Vagina (tissue), 2 donors: ENCODE measurements around the gene GORASP2. TPM values are rescaled to one million over a fixed set of nuclear protein-coding genes. Genes with fewer than 3 reads are reported as not detected.
A peak's percentile ranks its signal among the peaks of the same experiment; 100 is the strongest.

Source experiments
- DNase-seq, 2 donors: peaks; one replicate each; pipeline ENCODE4 v3.0.0-alpha.2; 2017; ENCODE audit errors: extremely low spot score in 2 of 2
- H3K27ac ChIP-seq: fragments of 200-600 bp; sonication (generic); one replicate; pipeline ENCODE4 v1.5.1; 2019
- H3K27me3 ChIP-seq: fragments of 200-600 bp; sonication (generic); one replicate; pipeline ENCODE4 v1.5.1; 2019
- H3K36me3 ChIP-seq, 2 donors: fragments of 200-600 bp; sonication (generic); one replicate each; pipeline ENCODE4 v1.5.1; 2017 to 2019
- H3K4me1 ChIP-seq: fragments of 200-600 bp; sonication (generic); one replicate; pipeline ENCODE4 v1.5.1; 2019
- H3K4me3 ChIP-seq, 2 donors: fragments of 200-600 bp; sonication (generic); 1 replicate in 1 of 2; 2 replicates in 1 of 2; pipeline ENCODE4 v1.5.1; 2016 to 2019
- H3K9me3 ChIP-seq: fragments of 200-600 bp; sonication (generic); one replicate; pipeline ENCODE4 v1.5.1; 2019
- CTCF ChIP-seq, 3 experiments: fragments of 450-650 bp in 2 of 3; fragments of 200-600 bp in 1 of 3; sonication (generic) in 1 of 3; IDR thresholded peaks; one replicate each; pipeline ENCODE4 v1.5.1; 2017 to 2019; ENCODE audit warnings: antibody characterized with exemption in 3 of 3, mild to moderate bottlenecking in 2 of 3, moderate library complexity in 2 of 3
- POLR2A ChIP-seq, 2 donors: fragments of 450-650 bp; IDR thresholded peaks; one replicate each; pipeline ENCODE4 v1.6.1; 2017; ENCODE audit warnings: antibody characterized with exemption in 2 of 2, mild to moderate bottlenecking in 2 of 2, moderate library complexity in 2 of 2
- POLR2AphosphoS5 ChIP-seq, 2 donors: sonication (generic); formaldehyde crosslinking; IDR thresholded peaks; one replicate each; pipeline ENCODE4 v1.9.0; 2017; ENCODE audit warnings: antibody characterized with exemption in 2 of 2, mild to moderate bottlenecking in 2 of 2, low read depth in 1 of 2; ENCODE audit not compliant: insufficient read depth in 1 of 2
- intact Hi-C: fragments of 100-400 bp; cut with DNase I; formaldehyde crosslinking; loops from one replicate; pipeline ENCODE4 v1.15.1; 2023
- total RNA-seq: library from RNA; depleted of rRNA; stranded (reverse); fragments of >200 nt; gene quantifications from one replicate; pipeline ENCODE4 v1.2.3, GENCODE V29; 2016

The GORASP2 gene
- total RNA-seq, 1 donor from 2014 or later = 18.2 TPM

DNA sequence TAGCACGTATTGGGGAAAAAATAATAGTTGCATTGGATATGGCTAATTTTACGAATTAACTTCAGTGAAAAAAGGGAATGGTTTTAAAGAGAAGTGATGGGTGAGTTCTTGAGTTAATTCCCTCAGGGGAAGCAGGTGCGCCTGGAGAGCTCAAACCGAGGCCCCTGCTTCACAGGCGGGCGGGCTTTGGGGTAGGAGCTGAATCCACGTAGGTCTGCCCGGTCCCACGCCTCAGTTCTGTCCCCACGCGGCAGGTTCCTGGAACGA lies 44.1 kb downstream of the GORASP2 start:
- intact Hi-C loops = loop anchor here (5.0 kb wide), 1 partner anchor 189 kb away; the partner anchor contains the start of gene TLK1
- H3K27ac ChIP-seq = no peak overlapping the region

DNA sequence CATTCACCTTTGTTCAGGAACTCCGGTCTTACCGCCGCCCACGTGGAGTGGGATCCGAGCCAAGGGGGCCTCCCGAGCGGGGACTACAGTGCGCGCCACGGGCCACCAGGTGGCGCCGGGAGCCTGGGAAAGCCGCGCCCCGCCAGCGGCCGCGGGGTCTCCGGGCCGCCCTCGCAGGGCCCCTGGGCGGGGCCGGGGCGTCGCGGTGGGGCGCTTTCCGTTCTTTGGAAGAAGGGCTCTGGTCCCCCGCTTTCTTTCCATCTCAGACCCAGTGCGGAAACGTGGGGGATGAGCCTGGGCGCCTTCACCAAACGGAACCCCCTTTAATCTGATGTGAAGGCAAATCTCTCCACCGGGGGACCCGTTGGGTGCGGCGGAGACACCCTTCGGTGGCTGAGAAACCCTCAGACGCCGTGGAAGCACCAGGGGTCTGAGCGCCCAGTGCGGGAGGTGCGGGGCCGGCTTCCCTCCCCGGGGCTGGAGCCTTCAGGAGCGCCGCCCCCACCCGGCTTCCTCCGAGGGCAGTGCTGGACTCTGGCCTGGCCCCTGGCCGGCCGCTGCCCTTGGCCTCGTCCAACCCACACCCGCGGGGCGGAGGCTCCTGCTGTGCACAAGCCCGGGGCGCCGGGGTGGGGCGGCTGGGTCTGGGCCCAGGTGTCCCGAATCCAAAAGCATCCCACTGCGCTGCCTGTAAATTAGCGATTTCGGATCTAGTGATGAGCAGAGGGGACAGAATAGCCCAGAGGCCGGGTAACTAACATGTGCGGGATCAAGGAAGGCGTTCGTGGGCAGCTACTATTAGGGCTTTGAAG lies 44.6 kb downstream of the GORASP2 start:
- DNase-seq = peak in 1 of 2 donors; percentile 95
- H3K27ac ChIP-seq = peak overlapping the region; percentile 86
- peak overlapping the region; percentile 76 to 77 for H3K4me3 ChIP-seq
- H3K36me3 ChIP-seq = no peaks in the 10 kb centered on the region
- TF ChIP-seq POLR2A (IDR thresholded peaks at IDR 0.05) = no peak
- TF ChIP-seq POLR2AphosphoS5 (IDR thresholded peaks at IDR 0.05; ENCODE audit: insufficient read depth in 1 of 2, low read depth in 1 of 2) = peak in 1 of 2 donors; percentile 55
- TF ChIP-seq CTCF (IDR thresholded peaks at IDR 0.05) = peak; percentile 86 to 96 (median 88)
- intact Hi-C loops = loop anchor here (2.0 to 5.0 kb wide), 2 partner anchors 189 to 443 kb away; partner anchors contain the start of gene TLK1
- no peaks in the 10 kb centered on the region for H3K9me3 ChIP-seq
- H3K27me3 ChIP-seq = no peaks in the 10 kb centered on the region
- peaks cover 15% of the 10 kb centered on the region for H3K4me1 ChIP-seq

More for the DNA sequence above, 44.1 kb downstream of the GORASP2 start:
- no peak for TF ChIP-seq POLR2A (IDR thresholded peaks at IDR 0.05)
- no peak for TF ChIP-seq POLR2AphosphoS5 (IDR thresholded peaks at IDR 0.05; ENCODE audit: insufficient read depth in 1 of 2, low read depth in 1 of 2)
- no peak for TF ChIP-seq CTCF (IDR thresholded peaks at IDR 0.05)
- H3K27me3 ChIP-seq = no peaks in the 10 kb centered on the region
- H3K9me3 ChIP-seq = no peaks in the 10 kb centered on the region
- H3K36me3 ChIP-seq = no peaks in the 10 kb centered on the region
- DNase-seq = no peak
- H3K4me1 ChIP-seq = peaks cover 15% of the 10 kb centered on the region
- peak overlapping the region; percentile 76 to 77 for H3K4me3 ChIP-seq

GRCh38 chr2:170974304-170974993 lies 45.4 kb downstream of the GORASP2 start:
- no peaks in the 10 kb centered on the region for H3K9me3 ChIP-seq
- H3K4me1 ChIP-seq = peaks cover 15% of the 10 kb centered on the region
- intact Hi-C loops = loop anchor here (2.0 to 5.0 kb wide), 2 partner anchors 188 to 442 kb away; partner anchors contain the start of gene TLK1
- no peaks in the 10 kb centered on the region for H3K36me3 ChIP-seq
- no peaks in the 10 kb centered on the region for H3K27me3 ChIP-seq
- peak overlapping the region; percentile 76 to 77 for H3K4me3 ChIP-seq
- peak overlapping the region; percentile 86 for H3K27ac ChIP-seq
- DNase-seq = peak in 1 of 2 donors; percentile 70
- TF ChIP-seq POLR2AphosphoS5 (IDR thresholded peaks at IDR 0.05; ENCODE audit: insufficient read depth in 1 of 2, low read depth in 1 of 2) = no peak
- TF ChIP-seq CTCF (IDR thresholded peaks at IDR 0.05) = no peak

DNA sequence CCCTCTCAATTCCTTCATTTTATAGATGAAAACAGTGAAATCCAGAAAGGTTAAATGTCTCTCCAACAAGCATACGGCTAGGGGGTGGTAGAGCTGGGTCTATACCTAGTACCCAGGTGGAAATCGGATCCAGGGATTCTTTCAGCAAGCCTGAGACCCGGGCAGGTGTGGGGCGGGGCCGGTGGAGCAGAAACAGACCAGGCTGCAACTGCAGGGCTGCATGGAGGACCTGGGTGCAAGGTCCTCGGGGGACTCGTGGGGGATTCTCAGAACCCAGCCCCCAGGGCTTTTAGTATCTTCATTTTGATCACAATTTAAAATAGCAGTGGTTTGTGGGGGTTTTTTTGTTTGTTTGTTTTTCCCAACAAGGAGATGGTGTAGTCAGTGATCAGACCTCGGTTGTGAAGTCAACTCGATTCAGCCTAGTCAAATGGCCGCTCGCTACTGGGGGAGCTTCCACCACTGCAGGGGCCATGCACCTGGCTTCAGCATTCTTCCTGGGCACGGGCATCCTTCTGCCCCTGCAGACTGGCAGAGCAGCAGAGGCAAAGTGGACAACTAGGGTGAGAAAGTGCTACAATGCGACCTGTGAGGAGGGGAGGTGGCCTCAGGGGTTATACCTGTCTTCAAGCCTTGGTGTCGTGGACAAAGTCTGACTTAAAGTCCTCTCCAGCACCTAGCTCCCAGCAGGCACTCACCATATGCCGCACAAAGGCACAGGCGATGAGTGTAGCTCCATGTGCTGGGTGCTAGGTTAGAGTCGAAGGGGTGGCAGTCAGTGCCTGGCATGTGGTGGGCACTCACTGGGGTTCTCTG lies 46.3 kb downstream of the GORASP2 start:
- Histone ChIP-seq H3K36me3 (no peaks in the 10 kb centered on the region), H3K27ac (no peak overlapping the region), H3K9me3 (no peaks in the 10 kb centered on the region), H3K4me1 (peaks cover 15% of the 10 kb centered on the region), H3K27me3 (no peaks in the 10 kb centered on the region), H3K4me3 (no peak overlapping the region)
- TF ChIP-seq POLR2AphosphoS5 (IDR thresholded peaks at IDR 0.05; ENCODE audit: insufficient read depth in 1 of 2, low read depth in 1 of 2) = no peak
- TF ChIP-seq POLR2A (IDR thresholded peaks at IDR 0.05) = no peak
- no peak for TF ChIP-seq CTCF (IDR thresholded peaks at IDR 0.05)
- intact Hi-C loops = loop anchor here (2.0 kb wide), 1 partner anchor 441 kb away; no protein-coding TSS in a partner anchor
- peak in 1 of 2 donors; percentile 49 for DNase-seq
